Activated naive CD4-positive, alpha-beta T cell treated with anti-CD3 and anti-CD28 coated beads, Interleukin-2, amount 10 ng/mL, durations not matched to agents 7 days and 5 days (primary cell): ENCODE data around the gene TRAPPC11.
A peak's percentile ranks its signal among the peaks of the same experiment; 100 is the strongest.

Experiments used
- CTCF ChIA-PET: fragments of 350-600 bp; sonication (Branson Sonifier 250); formaldehyde crosslinking; loops from one replicate; lab custom pipeline; 2021; ENCODE audit warnings: antibody characterized with exemption; lab: Charles Lee
- DNase-seq: peaks from one replicate; pipeline ENCODE4 v3.0.0-alpha.2; 2020
- H3K27ac Mint-ChIP-seq: one replicate; pipeline ENCODE4 v1.8.0; 2021; ENCODE audit warnings: mild to moderate bottlenecking, moderate library complexity, mixed read lengths
- H3K27me3 Mint-ChIP-seq: one replicate; pipeline ENCODE4 v1.8.0; 2021; ENCODE audit warnings: mild to moderate bottlenecking, mixed read lengths
- H3K36me3 Mint-ChIP-seq: one replicate; pipeline ENCODE4 v1.8.0; 2021; ENCODE audit warnings: mixed read lengths
- H3K4me1 Mint-ChIP-seq: one replicate; pipeline ENCODE4 v1.8.0; 2021; ENCODE audit warnings: mixed read lengths
- H3K4me3 Mint-ChIP-seq: one replicate; pipeline ENCODE4 v1.8.0; 2021; ENCODE audit warnings: mild to moderate bottlenecking, moderate library complexity, mixed read lengths
- H3K9me3 Mint-ChIP-seq: one replicate; pipeline ENCODE4 v1.8.0; 2021; ENCODE audit warnings: mixed read lengths

TRAPPC11 gene

DNA sequence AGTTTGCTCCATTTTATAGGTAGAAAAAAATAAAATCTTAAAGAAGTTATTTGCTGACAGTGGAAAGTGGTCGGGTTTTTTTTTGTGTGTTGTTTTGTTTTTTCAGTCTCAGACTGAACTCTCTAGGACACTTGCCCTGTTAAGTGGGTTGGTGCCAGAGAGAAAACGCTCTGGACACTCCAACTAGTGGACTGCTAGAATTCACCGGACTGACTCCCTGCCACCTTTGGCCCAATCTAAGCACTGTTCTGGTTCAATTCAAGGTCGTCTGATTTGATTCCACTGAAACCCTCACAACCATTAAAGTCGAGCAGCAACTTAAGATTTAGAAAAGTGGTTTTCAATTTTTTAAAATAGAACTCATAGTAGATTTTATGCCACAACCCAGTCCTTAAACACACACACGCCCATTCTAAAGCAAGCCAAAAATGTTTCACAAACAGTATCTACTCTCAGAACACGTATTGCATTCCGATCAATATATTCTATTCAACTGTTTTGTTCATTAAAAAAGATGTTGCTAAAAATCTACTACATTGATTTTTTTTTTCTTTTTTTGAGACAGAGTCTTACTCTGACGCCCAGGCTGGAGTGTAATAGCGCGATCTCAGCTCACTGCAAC lies 27.4 kb upstream of the TRAPPC11 start:
- no peaks in the 10 kb centered on the region for H3K36me3 Mint-ChIP-seq
- no peak for DNase-seq
- CTCF ChIA-PET: no interaction called here
- H3K9me3 Mint-ChIP-seq: no peaks in the 10 kb centered on the region
- H3K27me3 Mint-ChIP-seq: no peaks in the 10 kb centered on the region
- H3K4me1 Mint-ChIP-seq: peaks cover 5% of the 10 kb centered on the region
- H3K4me3 Mint-ChIP-seq: no peak overlapping the region
- H3K27ac Mint-ChIP-seq: no peak overlapping the region

DNA sequence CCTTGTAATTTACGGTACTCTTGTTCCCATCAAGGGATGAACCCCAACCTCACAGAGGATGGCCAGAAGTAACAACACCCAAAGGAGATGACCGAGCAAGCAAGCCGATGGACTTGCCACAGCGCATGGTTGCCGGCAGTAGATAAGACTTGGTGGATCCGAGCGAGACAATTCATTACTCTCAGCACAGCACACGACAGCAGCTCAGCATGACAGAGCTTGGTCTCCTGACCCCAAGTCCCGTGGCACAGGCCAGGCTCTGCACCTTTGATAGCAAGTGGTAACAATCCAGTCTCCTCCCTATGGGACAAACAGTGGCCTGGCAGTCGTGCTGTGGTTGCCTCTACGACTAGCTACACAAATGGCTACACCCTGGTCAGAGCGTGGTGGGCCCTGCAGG lies 26.4 kb upstream of the TRAPPC11 start:
- no peak overlapping the region for H3K27ac Mint-ChIP-seq
- H3K4me1 Mint-ChIP-seq: peaks cover 10% of the 10 kb centered on the region
- no peaks in the 10 kb centered on the region for H3K9me3 Mint-ChIP-seq
- CTCF ChIA-PET: no interaction called here
- DNase-seq: no peak
- H3K27me3 Mint-ChIP-seq: no peaks in the 10 kb centered on the region
- no peak overlapping the region for H3K4me3 Mint-ChIP-seq
- H3K36me3 Mint-ChIP-seq: no peaks in the 10 kb centered on the region

DNA sequence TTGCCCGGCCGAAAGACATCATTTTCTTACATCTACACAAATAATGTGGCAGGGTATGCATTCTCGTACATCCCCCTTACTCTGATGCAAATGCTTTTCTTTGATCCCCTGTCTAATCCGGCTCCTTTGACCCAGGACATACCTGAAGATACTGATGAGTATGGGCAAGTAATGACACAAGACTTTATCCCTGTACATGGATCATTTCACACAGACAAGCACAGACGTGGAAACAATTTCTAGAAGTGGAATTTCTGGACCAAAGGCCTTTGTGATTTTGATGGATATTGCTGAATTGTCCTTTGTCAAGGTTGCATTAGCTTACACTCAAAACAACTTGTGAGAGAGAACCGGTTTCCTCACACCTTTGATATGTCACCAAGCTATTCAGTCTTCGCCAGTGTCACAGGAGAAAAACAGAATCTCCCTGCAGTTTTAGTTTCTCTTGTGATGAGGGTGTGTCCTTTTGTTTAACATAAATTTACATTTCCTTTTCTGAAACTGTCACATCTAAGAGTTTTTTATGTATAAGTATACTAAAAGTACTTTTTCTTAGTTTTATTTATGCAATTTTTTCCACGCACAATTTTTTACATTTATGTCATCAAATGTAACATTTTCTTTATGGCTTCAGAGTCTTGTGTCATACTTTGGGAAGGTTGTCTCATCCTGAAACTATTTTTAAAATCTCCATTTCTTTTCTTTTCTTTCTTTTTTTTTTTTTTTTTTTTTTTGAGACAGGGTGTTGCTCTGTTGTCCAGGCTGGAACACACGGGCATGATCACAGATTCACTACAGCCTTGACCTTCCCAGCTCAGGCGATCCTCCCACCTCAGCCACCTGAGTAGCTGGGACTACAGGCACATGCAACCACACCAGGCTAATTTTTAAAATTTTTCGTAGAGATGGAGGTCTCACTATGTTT lies 25.4 kb upstream of the TRAPPC11 start:
- no peak overlapping the region for H3K27ac Mint-ChIP-seq
- no peak for DNase-seq
- H3K27me3 Mint-ChIP-seq: no peaks in the 10 kb centered on the region
- CTCF ChIA-PET: no interaction called here
- no peak overlapping the region for H3K4me3 Mint-ChIP-seq
- no peaks in the 10 kb centered on the region for H3K9me3 Mint-ChIP-seq
- no peaks in the 10 kb centered on the region for H3K36me3 Mint-ChIP-seq
- peaks cover 12% of the 10 kb centered on the region for H3K4me1 Mint-ChIP-seq

DNA sequence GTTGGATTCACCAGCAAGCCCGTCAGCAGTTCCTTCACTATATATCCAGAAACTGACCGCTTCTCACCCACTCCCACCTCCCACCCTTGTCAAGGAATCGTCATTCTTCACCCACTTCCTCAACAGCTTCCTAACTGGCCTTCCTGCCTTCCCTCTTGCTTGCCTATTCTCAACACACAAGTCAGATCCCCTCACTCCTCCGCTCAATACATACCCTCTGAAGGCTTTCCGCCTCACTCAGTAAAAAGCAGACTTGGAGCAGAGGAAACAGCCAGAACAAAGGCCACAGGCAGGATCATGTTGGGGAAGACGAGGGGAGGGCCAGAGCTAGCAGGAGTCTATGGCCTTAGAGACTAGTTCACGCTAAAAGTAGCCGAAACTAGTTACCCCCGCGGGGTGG lies 23.8 kb upstream of the TRAPPC11 start:
- DNase-seq: no peak
- no peak overlapping the region for H3K27ac Mint-ChIP-seq
- peaks cover 2% of the 10 kb centered on the region for H3K36me3 Mint-ChIP-seq
- no peaks in the 10 kb centered on the region for H3K9me3 Mint-ChIP-seq
- CTCF ChIA-PET: no interaction called here
- H3K4me3 Mint-ChIP-seq: no peak overlapping the region
- no peaks in the 10 kb centered on the region for H3K27me3 Mint-ChIP-seq
- H3K4me1 Mint-ChIP-seq: peaks cover 12% of the 10 kb centered on the region

DNA sequence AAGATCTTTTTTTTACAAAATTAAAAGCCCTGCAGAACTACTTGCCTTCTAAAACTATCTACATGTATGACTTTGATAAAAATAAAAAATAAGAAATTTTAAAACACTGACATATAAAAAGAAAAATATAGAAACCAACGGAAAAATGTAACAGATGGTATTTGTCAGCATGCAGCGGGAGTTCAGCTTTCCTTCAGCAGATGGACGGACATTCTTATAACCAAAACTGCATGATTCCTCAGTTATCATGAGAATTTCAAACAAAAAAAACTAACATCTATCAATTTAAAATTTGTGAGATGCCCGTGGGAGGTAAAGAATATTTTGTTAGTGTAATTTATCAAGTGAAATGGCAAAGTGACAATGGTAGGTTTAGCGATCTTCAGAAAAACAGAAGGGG lies 23.4 kb upstream of the TRAPPC11 start:
- Mint-ChIP-seq H3K27me3 (no peaks in the 10 kb centered on the region), H3K36me3 (peaks cover 2% of the 10 kb centered on the region), H3K9me3 (no peaks in the 10 kb centered on the region), H3K4me3 (no peak overlapping the region), H3K4me1 (peaks cover 12% of the 10 kb centered on the region), H3K27ac (no peak overlapping the region)
- no peak for DNase-seq
- CTCF ChIA-PET: no interaction called here

DNA sequence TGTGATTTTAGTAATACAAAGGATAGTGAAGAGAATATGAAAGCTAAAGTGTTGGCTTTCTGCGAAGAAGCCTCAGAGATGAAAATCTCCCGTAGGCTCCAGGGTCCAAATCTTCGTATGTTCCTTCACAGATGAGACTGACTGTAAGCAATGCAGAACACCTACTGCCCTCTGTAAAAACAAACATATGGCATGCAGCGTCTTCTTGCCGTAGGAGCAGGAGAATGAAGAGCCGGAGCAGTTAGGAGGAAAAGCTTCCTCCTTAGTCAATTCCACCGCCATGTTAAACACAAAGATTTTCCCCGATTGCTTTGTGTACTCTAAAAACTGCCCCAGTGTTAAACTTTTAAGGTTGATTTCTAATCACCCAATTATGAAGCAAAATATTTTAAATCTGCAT lies 22.6 kb upstream of the TRAPPC11 start:
- Mint-ChIP-seq H3K4me3 (no peak overlapping the region), H3K27me3 (no peaks in the 10 kb centered on the region), H3K27ac (no peak overlapping the region), H3K9me3 (no peaks in the 10 kb centered on the region), H3K4me1 (peaks cover 12% of the 10 kb centered on the region), H3K36me3 (peaks cover 6% of the 10 kb centered on the region)
- no peak for DNase-seq
- CTCF ChIA-PET: no interaction called here

DNA sequence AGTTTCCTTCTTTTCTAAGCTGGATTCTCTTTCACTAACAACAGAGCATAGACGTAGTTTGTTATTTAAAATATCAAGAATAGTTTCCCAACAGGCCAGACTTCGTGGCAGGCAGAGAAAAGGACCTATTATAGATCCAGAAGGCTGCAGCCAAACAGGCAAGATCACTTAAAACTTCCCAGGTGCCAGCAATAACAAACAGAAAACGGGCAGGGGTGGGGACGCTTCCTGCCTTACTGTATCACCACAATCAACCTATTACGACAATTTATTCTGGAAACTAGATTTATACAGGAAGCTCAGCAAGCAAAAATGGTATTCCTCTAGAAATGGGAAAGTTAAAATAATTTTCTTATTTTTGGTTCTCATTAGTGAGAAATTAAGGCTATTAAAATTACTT lies 22.2 kb upstream of the TRAPPC11 start:
- Mint-ChIP-seq H3K4me1 (peaks cover 12% of the 10 kb centered on the region), H3K4me3 (no peak overlapping the region), H3K36me3 (peaks cover 8% of the 10 kb centered on the region), H3K27me3 (no peaks in the 10 kb centered on the region), H3K27ac (no peak overlapping the region), H3K9me3 (no peaks in the 10 kb centered on the region)
- CTCF ChIA-PET: no interaction called here
- no peak for DNase-seq

DNA sequence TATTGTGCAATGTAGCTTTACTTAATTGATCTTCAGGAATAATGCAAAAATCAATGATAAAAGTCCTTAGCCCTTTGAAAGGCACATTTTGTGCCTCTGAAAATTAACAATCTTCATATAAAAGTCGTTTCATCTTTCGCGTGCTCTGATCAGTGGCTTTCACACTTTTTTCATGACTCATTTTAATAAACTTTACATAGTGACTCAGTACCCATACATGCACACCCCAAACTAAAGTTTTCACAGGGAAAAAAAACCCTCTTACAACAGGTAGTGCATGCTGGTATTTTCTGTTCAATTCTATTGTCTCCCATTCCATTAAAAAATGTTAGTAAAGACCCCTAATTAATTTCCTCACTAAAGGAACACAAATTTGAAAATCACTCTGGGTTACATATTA lies 21.6 kb upstream of the TRAPPC11 start:
- H3K27ac Mint-ChIP-seq: no peak overlapping the region
- H3K36me3 Mint-ChIP-seq: peaks cover 10% of the 10 kb centered on the region
- peaks cover 12% of the 10 kb centered on the region for H3K4me1 Mint-ChIP-seq
- no peak overlapping the region for H3K4me3 Mint-ChIP-seq
- no peak for DNase-seq
- H3K9me3 Mint-ChIP-seq: no peaks in the 10 kb centered on the region
- CTCF ChIA-PET: no interaction called here
- H3K27me3 Mint-ChIP-seq: no peaks in the 10 kb centered on the region

DNA sequence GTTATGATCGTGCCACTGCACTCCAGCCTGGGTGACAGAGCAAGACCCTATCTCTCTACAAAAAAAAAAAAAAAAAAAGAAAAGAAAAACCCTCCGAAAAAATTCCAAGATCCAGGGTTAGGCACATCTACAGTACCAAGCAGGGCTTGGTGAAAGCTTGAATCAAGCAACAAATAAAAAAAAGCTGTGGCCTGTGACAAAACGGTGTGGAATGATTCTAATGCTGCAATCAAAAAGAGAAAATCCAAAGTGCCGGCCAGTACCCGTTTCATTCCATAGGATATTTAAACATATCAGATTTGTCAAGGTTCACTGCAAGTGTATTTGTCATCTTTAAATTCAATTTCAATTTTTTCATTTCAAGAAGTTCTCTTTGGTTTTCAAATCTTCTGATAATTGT lies 20.7 kb upstream of the TRAPPC11 start:
- H3K36me3 Mint-ChIP-seq: peaks cover 12% of the 10 kb centered on the region
- no peaks in the 10 kb centered on the region for H3K9me3 Mint-ChIP-seq
- H3K27me3 Mint-ChIP-seq: no peaks in the 10 kb centered on the region
- H3K4me1 Mint-ChIP-seq: peaks cover 11% of the 10 kb centered on the region
- CTCF ChIA-PET: no interaction called here
- DNase-seq: no peak
- no peak overlapping the region for H3K4me3 Mint-ChIP-seq
- H3K27ac Mint-ChIP-seq: no peak overlapping the region

DNA sequence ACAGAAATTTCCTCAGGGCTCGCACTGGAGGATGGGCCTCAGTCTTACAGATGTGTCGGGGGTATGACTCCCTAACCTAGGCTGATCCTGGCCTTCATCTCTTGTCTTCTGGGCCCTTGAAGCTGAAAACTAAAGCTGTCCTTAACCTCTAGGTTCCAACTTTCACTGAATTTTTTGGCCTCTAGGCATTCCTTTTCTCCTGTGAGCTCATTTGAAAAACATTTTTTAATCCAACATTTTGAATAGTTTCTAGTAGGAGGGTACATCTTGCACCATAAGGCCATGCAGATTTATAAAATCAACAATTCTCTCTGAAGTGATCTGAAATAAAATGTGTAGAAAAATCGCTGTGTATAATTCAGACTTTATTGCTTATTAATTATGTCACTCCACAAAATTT lies 19.8 kb upstream of the TRAPPC11 start:
- CTCF ChIA-PET: no interaction called here
- H3K4me3 Mint-ChIP-seq: no peak overlapping the region
- H3K9me3 Mint-ChIP-seq: no peaks in the 10 kb centered on the region
- H3K27ac Mint-ChIP-seq: no peak overlapping the region
- no peak for DNase-seq
- H3K4me1 Mint-ChIP-seq: peaks cover 8% of the 10 kb centered on the region
- peaks cover 17% of the 10 kb centered on the region for H3K36me3 Mint-ChIP-seq
- H3K27me3 Mint-ChIP-seq: no peaks in the 10 kb centered on the region

DNA sequence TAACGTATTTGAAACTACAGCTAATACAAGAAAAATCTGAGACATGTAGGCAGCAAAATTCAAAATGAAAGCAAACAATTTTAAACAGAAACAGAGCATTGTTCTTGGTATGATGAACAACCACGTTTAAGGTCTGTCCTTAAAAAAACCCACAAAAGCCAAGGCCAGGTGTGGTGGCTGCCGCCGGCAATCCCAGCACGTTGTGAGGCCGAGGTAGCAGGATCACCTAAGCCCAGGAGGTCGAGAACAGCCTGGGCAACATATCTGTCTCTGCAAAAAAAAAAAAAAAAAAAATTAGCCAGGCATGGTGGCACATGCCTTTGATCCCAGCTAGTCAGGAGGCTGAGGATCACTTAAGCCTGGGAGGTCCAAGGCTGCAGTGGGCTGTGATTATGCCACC lies 13.8 kb upstream of the TRAPPC11 start:
- Mint-ChIP-seq H3K36me3 (peaks cover 25% of the 10 kb centered on the region), H3K4me1 (no peaks in the 10 kb centered on the region), H3K27me3 (no peaks in the 10 kb centered on the region), H3K4me3 (no peak overlapping the region), H3K27ac (no peak overlapping the region), H3K9me3 (no peaks in the 10 kb centered on the region)
- DNase-seq: no peak
- CTCF ChIA-PET: no interaction called here

DNA sequence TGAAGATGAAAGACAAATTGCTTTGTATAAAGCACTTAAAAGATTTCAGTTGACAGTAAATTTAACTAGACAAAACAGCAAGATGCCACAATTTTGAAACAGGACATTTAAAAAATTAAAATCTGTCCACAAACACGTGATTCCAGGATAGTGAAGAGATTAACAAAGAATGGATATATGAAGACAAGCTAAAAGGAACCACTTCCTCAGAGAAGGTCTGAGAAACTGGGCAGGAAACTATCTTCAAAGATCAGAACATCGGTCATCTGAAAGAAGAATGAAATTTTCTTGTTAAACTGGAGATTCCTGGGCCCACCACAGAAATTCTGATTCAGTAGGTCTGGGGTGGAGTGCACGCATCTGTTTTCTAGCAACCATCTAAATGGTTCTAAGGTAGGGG lies 1.5 kb upstream of the TRAPPC11 start:
- H3K27me3 Mint-ChIP-seq: no peaks in the 10 kb centered on the region
- H3K27ac Mint-ChIP-seq: peak overlapping the region; percentile 12
- H3K4me1 Mint-ChIP-seq: peaks cover 38% of the 10 kb centered on the region
- no peak for DNase-seq
- peak overlapping the region; percentile 98 for H3K4me3 Mint-ChIP-seq
- CTCF ChIA-PET: no interaction called here
- H3K9me3 Mint-ChIP-seq: no peaks in the 10 kb centered on the region
- peaks cover 27% of the 10 kb centered on the region for H3K36me3 Mint-ChIP-seq

DNA sequence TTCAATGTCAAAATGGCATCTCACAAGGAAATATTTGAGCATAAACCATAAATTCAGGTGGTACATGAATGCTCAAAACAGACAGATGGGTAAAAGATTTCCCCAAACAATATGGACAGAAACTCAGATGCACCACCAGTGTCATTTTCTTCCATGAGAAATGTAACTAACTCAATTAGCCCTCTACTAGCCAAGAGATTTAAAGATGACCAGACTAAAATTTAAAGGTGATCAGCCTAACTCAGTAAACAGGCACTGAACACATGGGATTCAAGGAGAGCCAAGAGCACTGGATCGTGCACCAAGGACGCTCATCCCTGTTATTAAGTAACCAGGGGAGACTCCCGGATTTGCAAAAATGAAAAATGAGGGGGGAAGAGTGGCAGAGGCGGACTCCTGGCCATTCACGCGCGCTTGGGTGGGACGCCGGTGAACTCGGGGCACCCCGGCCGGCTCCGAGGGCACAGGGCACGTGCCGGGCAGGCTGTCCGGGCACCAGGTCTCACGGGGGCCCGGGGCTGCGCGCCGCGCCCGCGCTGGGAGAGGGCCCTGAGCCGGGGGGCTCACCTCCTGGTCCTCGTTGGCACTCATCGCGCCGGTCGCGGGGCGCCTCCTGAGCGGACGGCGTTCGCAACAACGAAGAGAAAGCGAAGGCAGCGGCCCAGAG lies 598 bp upstream of the TRAPPC11 start:
- Mint-ChIP-seq H3K4me1 (peaks cover 38% of the 10 kb centered on the region), H3K9me3 (no peaks in the 10 kb centered on the region), H3K36me3 (peaks cover 20% of the 10 kb centered on the region), H3K27me3 (no peaks in the 10 kb centered on the region), H3K27ac (peak overlapping the region; percentile 93), H3K4me3 (peak overlapping the region; percentile 98)
- CTCF ChIA-PET: no interaction called here
- DNase-seq: no peak

DNA sequence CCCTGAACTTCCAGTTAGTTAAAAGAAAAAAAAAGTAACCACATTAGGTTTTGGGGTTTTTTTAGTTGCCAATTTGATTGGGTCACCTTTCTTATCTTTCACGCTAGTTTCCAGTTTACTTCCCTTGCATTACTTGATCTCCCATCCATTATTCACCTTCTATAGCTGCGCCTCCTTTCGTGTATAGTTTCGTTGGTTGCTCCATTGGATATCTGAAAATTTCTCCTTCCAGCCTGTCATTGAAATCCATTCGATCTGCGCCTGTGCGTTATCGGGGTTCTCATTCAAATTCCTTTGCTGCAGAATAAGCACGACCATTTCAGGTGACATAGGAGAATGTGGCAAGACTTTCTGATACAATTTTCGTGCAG lies 764 bp downstream of the TRAPPC11 start:
- Mint-ChIP-seq H3K4me1 (peaks cover 38% of the 10 kb centered on the region), H3K4me3 (peak overlapping the region; percentile 98), H3K36me3 (peaks cover 15% of the 10 kb centered on the region), H3K27me3 (no peaks in the 10 kb centered on the region), H3K9me3 (no peaks in the 10 kb centered on the region), H3K27ac (peak overlapping the region; percentile 88)
- CTCF ChIA-PET: interaction anchor here (1.2 kb wide), 1 partner anchor 10 kb away, joined by 4 read pairs; no protein-coding TSS in a partner anchor
- no peak for DNase-seq
